B cell (primary cell): ENCODE measurements around the gene CD244. TPM values are rescaled to one million over a fixed set of nuclear protein-coding genes. Genes with fewer than 3 reads are reported as not detected.
"Not testable (repeated sequence)": the region's sequence is repeated elsewhere in the genome, so short reads cannot be mapped to it uniquely, and the experiment has no call there.

Experiments
- ATAC-seq: fragments of 200-7000 bp; cut with Tn5 transposase; one replicate; pipeline ENCODE4 v1.10.0; 2021; ENCODE audit warnings: low read depth, mild to moderate bottlenecking, moderate number of reproducible peaks, moderate library complexity
- CTCF ChIA-PET: fragments of 350-600 bp; sonication (Branson Sonifier 250); formaldehyde crosslinking; loops from one replicate; lab custom pipeline; 2021; ENCODE audit warnings: antibody characterized with exemption, inconsistent platforms; lab: Charles Lee
- POLR2A ChIA-PET: fragments of 350-600 bp; sonication (Branson Sonifier 250); formaldehyde crosslinking; loops from one replicate; lab custom pipeline; 2021; ENCODE audit warnings: antibody characterized with exemption; lab: Charles Lee
- DNase-seq: peaks from one replicate; pipeline ENCODE4 v3.0.0; 2013
- H2AFZ ChIP-seq: 2 replicates; pipeline ENCODE4 v1.6.1; 2012; ENCODE audit warnings: mild to moderate bottlenecking, low read depth, low read length; ENCODE audit not compliant: insufficient read depth, poor library complexity, severe bottlenecking
- H3K27ac ChIP-seq, 2 donors: 1 replicate in 1 of 2; 2 replicates in 1 of 2; pipeline ENCODE4 v1.5.1; 2012 to 2013; ENCODE audit warnings: low read length in 2 of 2, mild to moderate bottlenecking in 2 of 2, moderate library complexity in 1 of 2
- H3K27me3 ChIP-seq, 4 experiments: fragments of 200-600 bp in 1 of 4; sonication (generic) in 1 of 4; replicated peaks in 1 of 4; 1 replicate in 2 of 4; 2 replicates in 2 of 4; pipeline versions ENCODE4 v1.6.1 to v1.7.0; 2013 to 2016; ENCODE audit warnings: low read length in 3 of 4, mild to moderate bottlenecking in 2 of 4, mixed read lengths in 1 of 4, moderate library complexity in 1 of 4; ENCODE audit not compliant: insufficient read depth in 4 of 4, control insufficient read depth in 3 of 4; ENCODE audit errors: control extremely low read depth in 1 of 4
- H3K36me3 ChIP-seq, 2 experiments: replicated peaks in 1 of 2; 1 replicate in 1 of 2; 2 replicates in 1 of 2; pipeline versions ENCODE4 v1.6.1 to v1.7.1; 2013; ENCODE audit warnings: low read length in 1 of 2; ENCODE audit not compliant: insufficient read depth in 2 of 2, control insufficient read depth in 1 of 2; ENCODE audit errors: control extremely low read depth in 1 of 2, extremely low read depth in 1 of 2
- H3K4me1 ChIP-seq, 2 donors: fragments of 200-600 bp in 1 of 2; sonication (generic) in 1 of 2; 1 replicate in 1 of 2; 2 replicates in 1 of 2; pipeline versions ENCODE4 v1.5.1 to v1.6.1; 2013 to 2017; ENCODE audit warnings: low read length in 2 of 2; ENCODE audit not compliant: control insufficient read depth in 2 of 2, insufficient read depth in 2 of 2
- H3K4me2 ChIP-seq: replicated peaks from 2 replicates; pipeline ENCODE3; 2012; ENCODE audit warnings: mild to moderate bottlenecking, low read depth, low read length; ENCODE audit not compliant: poor library complexity, severe bottlenecking
- H3K4me3 ChIP-seq, 5 experiments: fragments of 200-600 bp in 1 of 5; sonication (generic) in 1 of 5; 1 replicate in 3 of 5; 2 replicates in 2 of 5; pipeline versions ENCODE4 v1.5.1 to v1.7.0; 2011 to 2016; ENCODE audit warnings: low read length in 4 of 5, mild to moderate bottlenecking in 4 of 5, low read depth in 2 of 5, control low read depth in 1 of 5, moderate library complexity in 1 of 5; ENCODE audit not compliant: insufficient read depth in 1 of 5; ENCODE audit errors: control extremely low read depth in 1 of 5, extremely low read depth in 1 of 5
- H3K79me2 ChIP-seq: fragments of 200-600 bp; sonication (generic); one replicate; pipeline ENCODE4 v1.6.0; 2016; ENCODE audit warnings: low read length; ENCODE audit not compliant: control insufficient read depth, insufficient read depth
- H3K9ac ChIP-seq: fragments of 200-600 bp; sonication (generic); 2 replicates; pipeline ENCODE4 v1.6.1; 2017; ENCODE audit warnings: mild to moderate bottlenecking, low read length, moderate library complexity
- H3K9me3 ChIP-seq, 3 donors: one replicate each; pipeline versions ENCODE4 v1.6.1 to v1.7.1; 2013; ENCODE audit warnings: low read length in 2 of 3; ENCODE audit not compliant: control insufficient read depth in 2 of 3, insufficient read depth in 1 of 3; ENCODE audit errors: control extremely low read depth in 1 of 3
- H4K20me1 ChIP-seq: 2 replicates; pipeline ENCODE4 v1.6.0; 2012; ENCODE audit warnings: mild to moderate bottlenecking, low read length; ENCODE audit not compliant: insufficient read depth, control insufficient read depth, poor library complexity, severe bottlenecking
- H3K27ac Mint-ChIP-seq: one replicate; pipeline ENCODE4 v1.8.0; 2021; ENCODE audit warnings: mixed read lengths
- H3K27me3 Mint-ChIP-seq: one replicate; pipeline ENCODE4 v1.8.0; 2021; ENCODE audit warnings: mixed read lengths
- H3K4me1 Mint-ChIP-seq: one replicate; pipeline ENCODE4 v1.8.0; 2021; ENCODE audit warnings: mixed read lengths
- H3K4me3 Mint-ChIP-seq: one replicate; pipeline ENCODE4 v1.8.0; 2021; ENCODE audit warnings: mixed read lengths
- H3K9me3 Mint-ChIP-seq: one replicate; pipeline ENCODE4 v1.8.0; 2022; ENCODE audit warnings: mixed read lengths; ENCODE audit not compliant: insufficient read depth
- EZH2 ChIP-seq: IDR thresholded peaks from 2 replicates; pipeline ENCODE4 v1.6.1; 2012; ENCODE audit warnings: borderline replicate concordance, low read depth, mild to moderate bottlenecking, moderate library complexity, low read length; ENCODE audit not compliant: insufficient read depth, poor library complexity, severe bottlenecking
- WGBS: methylation state at CpG from one replicate; pipeline ENCODE4 v1.1.5; 2013; ENCODE audit warnings: missing lambda C conversion rate; ENCODE audit not compliant: insufficient coverage; 5-methylcytosine and 5-hydroxymethylcytosine counted together
- intact Hi-C: fragments of 100-400 bp; cut with micrococcal nuclease; formaldehyde crosslinking; loops from one replicate; pipeline ENCODE4 v1.10.0; 2022
- polyA plus RNA-seq: library from polyadenylated mRNA; depleted of rRNA; stranded (reverse); fragments of >200 nt; gene quantifications from 2 replicates; pipeline ENCODE4 v1.2.3, GENCODE V29; 2012
- total RNA-seq, 2 donors: library from RNA; stranded (reverse); fragments of 120-200 nt in 1 of 2; gene quantifications; 1 replicate in 1 of 2; 2 replicates in 1 of 2; pipeline versions ENCODE4 v1.2.3 to v1.2.4, GENCODE V29; 2013 to 2022
- TF ChIP-seq, protein P1 (sequence below): fragments of 200-600 bp; IDR thresholded peaks from one replicate; pipeline ENCODE4 v1.8.0; 2022; ENCODE audit warnings: antibody characterized with exemption, mild to moderate bottlenecking

Gene CD244
- total and polyA plus RNA-seq, 2 donors (not counting 1 experiment from before 2014, with no cell fraction given) = 0.31 TPM; not detected in 1

DNA sequence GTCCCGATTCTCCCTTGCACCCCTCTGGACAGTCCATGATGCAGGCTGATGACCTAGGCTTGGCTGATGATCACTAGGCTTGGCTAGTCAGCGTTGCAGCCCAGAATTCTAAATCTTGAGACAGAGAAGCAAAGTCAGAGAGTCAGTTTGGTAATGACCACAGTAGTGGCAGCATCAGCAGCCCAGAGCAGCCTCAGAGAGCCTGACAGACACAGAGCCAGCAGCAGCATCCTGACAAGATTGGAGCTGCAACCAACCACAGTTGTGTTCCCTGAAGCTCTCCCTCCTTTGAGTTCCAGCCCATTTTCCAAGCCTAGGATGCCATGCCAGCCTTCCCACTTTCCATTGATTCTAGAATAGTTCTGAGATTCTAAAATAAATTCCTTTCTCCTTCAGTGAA lies 39.1 kb upstream of the CD244 start:
- ChIA-PET POLR2A (no interaction called here), CTCF (no interaction called here)
- H3K27ac Mint-ChIP-seq = no peak overlapping the region
- no peak overlapping the region for H3K9ac ChIP-seq
- no peaks in the 10 kb centered on the region for H3K4me1 Mint-ChIP-seq
- peaks cover 5% of the 10 kb centered on the region for H3K9me3 Mint-ChIP-seq
- no peak overlapping the region for H3K4me3 Mint-ChIP-seq
- H3K27me3 Mint-ChIP-seq = peaks cover 17% of the 10 kb centered on the region
- H3K4me2 ChIP-seq = no peak overlapping the region
- H3K4me3 ChIP-seq = no peak overlapping the region
- ATAC-seq = no peak
- H3K79me2 ChIP-seq = no peaks in the 10 kb centered on the region
- H3K27me3 ChIP-seq = no peaks in the 10 kb centered on the region
- H2AFZ ChIP-seq = no peak overlapping the region
- no peak for DNase-seq
- no peaks in the 10 kb centered on the region for H3K9me3 ChIP-seq
- H3K27ac ChIP-seq = no peak overlapping the region
- H4K20me1 ChIP-seq = no peaks in the 10 kb centered on the region
- TF ChIP-seq, protein P1, sequence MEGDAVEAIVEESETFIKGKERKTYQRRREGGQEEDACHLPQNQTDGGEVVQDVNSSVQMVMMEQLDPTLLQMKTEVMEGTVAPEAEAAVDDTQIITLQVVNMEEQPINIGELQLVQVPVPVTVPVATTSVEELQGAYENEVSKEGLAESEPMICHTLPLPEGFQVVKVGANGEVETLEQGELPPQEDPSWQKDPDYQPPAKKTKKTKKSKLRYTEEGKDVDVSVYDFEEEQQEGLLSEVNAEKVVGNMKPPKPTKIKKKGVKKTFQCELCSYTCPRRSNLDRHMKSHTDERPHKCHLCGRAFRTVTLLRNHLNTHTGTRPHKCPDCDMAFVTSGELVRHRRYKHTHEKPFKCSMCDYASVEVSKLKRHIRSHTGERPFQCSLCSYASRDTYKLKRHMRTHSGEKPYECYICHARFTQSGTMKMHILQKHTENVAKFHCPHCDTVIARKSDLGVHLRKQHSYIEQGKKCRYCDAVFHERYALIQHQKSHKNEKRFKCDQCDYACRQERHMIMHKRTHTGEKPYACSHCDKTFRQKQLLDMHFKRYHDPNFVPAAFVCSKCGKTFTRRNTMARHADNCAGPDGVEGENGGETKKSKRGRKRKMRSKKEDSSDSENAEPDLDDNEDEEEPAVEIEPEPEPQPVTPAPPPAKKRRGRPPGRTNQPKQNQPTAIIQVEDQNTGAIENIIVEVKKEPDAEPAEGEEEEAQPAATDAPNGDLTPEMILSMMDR = no peak
- TF ChIP-seq EZH2 = no peak
- no peaks in the 10 kb centered on the region for H3K4me1 ChIP-seq
- intact Hi-C loops = no loop called here
- WGBS = 100% methylated on average over 2 of the region's 2 CpGs
- H3K36me3 ChIP-seq = no peaks in the 10 kb centered on the region

DNA sequence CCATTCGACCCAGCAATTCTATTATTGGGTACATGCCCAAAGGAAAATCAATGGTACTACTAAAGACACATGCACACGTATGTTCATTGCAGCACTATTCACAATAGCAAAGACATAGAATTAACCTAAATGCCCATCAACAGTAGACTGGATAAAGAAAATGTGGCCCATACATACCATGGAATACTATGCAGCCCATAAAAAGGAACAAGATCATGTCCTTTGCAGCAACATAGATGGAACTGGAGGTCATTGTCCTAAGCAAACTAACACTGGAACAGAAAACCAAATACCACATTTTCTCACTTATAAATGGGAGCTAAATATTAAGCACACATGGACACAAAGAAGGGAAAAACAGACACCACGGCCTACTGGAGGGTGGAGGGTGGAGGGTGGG lies 38.0 kb upstream of the CD244 start:
- H3K9me3 ChIP-seq, H3K4me1 Mint-ChIP-seq, H3K4me1 ChIP-seq, H3K27ac ChIP-seq, H3K9me3 Mint-ChIP-seq, H3K4me3 ChIP-seq, DNase-seq, CTCF ChIA-PET, H3K4me3 Mint-ChIP-seq, H3K36me3 ChIP-seq, H3K79me2 ChIP-seq, POLR2A ChIA-PET, H3K27ac Mint-ChIP-seq, ATAC-seq, H4K20me1 ChIP-seq, H3K9ac ChIP-seq, H2AFZ ChIP-seq, H3K27me3 ChIP-seq, H3K4me2 ChIP-seq, intact Hi-C loops: not testable (repeated sequence)
- peaks cover 22% of the 10 kb centered on the region for H3K27me3 Mint-ChIP-seq
- 100% methylated on average over 2 of the region's 3 CpGs for WGBS

DNA sequence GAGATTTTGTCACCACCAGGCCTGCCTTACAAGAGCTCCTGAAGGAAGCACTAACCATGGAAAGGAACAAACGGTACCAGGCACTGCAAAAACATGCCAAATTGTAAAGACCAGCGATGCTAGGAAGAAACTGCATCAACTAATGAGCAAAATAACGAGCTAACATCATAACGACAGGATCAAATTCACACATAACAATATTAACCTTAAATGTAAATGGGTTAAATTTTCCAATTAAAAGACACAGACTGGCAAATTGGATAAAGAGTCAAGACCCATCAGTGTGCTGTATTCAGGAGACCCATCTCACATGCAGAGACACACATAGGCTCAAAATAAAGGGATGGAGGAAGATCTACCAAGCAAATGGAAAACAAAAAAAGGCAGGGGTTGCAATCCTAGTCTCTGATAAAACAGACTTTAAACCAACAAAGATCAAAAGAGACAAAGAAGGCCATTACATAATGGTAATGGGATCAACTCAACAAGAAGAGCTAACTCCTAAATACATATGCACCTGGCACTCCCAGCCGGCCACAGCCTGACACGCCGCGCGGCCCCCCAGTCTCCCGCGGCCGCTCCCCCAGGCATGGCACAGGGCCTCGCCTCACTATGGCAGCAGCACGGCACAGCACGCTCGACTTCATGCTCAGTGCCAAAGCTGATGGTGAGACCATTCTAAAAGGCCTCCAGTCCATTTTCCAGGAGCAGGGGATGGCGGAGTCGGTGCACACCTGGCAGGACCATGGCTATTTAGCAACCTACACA lies 31.9 kb upstream of the CD244 start:
- CTCF ChIA-PET, H2AFZ ChIP-seq, H3K9me3 ChIP-seq, POLR2A ChIA-PET, DNase-seq, H3K79me2 ChIP-seq, H3K4me1 Mint-ChIP-seq, ATAC-seq, H3K4me2 ChIP-seq, H3K27ac Mint-ChIP-seq, H3K27ac ChIP-seq, intact Hi-C loops, H3K4me3 ChIP-seq, H3K27me3 ChIP-seq, H3K9ac ChIP-seq, H3K9me3 Mint-ChIP-seq, H4K20me1 ChIP-seq, H3K4me3 Mint-ChIP-seq, H3K36me3 ChIP-seq, H3K4me1 ChIP-seq: not testable (repeated sequence)
- 98% methylated on average over 12 of the region's 18 CpGs for WGBS
- peaks cover 31% of the 10 kb centered on the region for H3K27me3 Mint-ChIP-seq
